Mesenchymal stem cell (in vitro differentiated cells and primary cell): ENCODE data around the gene WNT10A.

Experiments used
- DNase-seq: peaks from one replicate; pipeline ENCODE4 v3.0.0-alpha.2; 2013
- H2AFZ ChIP-seq: one replicate; pipeline ENCODE4 v1.6.1; 2013; ENCODE audit warnings: low read depth, mild to moderate bottlenecking, control low read depth, inconsistent platforms, low read length, moderate library complexity
- H2AK5ac ChIP-seq: 2 replicates; pipeline ENCODE4 v1.6.1; 2013; ENCODE audit warnings: low read length, moderate library complexity, mild to moderate bottlenecking, inconsistent platforms; ENCODE audit not compliant: severe bottlenecking
- H2BK120ac ChIP-seq: one replicate; pipeline ENCODE4 v1.6.1; 2013; ENCODE audit warnings: low read depth, mild to moderate bottlenecking, inconsistent platforms, low read length, moderate library complexity
- H2BK12ac ChIP-seq, 2 experiments: one replicate each; pipeline ENCODE4 v1.6.1; 2013; ENCODE audit warnings: inconsistent platforms in 2 of 2, low read length in 2 of 2, mild to moderate bottlenecking in 2 of 2, moderate library complexity in 2 of 2, control low read depth in 1 of 2
- H2BK15ac ChIP-seq: one replicate; pipeline ENCODE4 v1.6.1; 2013; ENCODE audit warnings: mild to moderate bottlenecking, low read depth, inconsistent platforms; ENCODE audit not compliant: poor library complexity, severe bottlenecking
- H2BK5ac ChIP-seq: 2 replicates; pipeline ENCODE4 v1.6.1; 2013; ENCODE audit warnings: low read depth, mild to moderate bottlenecking, low read length, control low read depth, inconsistent platforms; ENCODE audit not compliant: poor library complexity, severe bottlenecking
- H3K14ac ChIP-seq, 2 experiments: one replicate each; pipeline ENCODE4 v1.6.1; 2013; ENCODE audit warnings: inconsistent platforms in 2 of 2, low read length in 2 of 2, control low read depth in 1 of 2, mild to moderate bottlenecking in 1 of 2, moderate library complexity in 1 of 2
- H3K18ac ChIP-seq, 2 experiments: one replicate each; pipeline ENCODE4 v1.6.1; 2013; ENCODE audit warnings: inconsistent platforms in 2 of 2, low read length in 2 of 2, control low read depth in 1 of 2, low read depth in 1 of 2, mild to moderate bottlenecking in 1 of 2
- H3K23ac ChIP-seq, 2 experiments: one replicate each; pipeline ENCODE4 v1.6.1; 2013; ENCODE audit warnings: inconsistent platforms in 2 of 2, low read length in 2 of 2, mild to moderate bottlenecking in 2 of 2, moderate library complexity in 2 of 2, control low read depth in 1 of 2
- H3K27ac ChIP-seq: 2 replicates; pipeline ENCODE4 v1.5.1; 2013; ENCODE audit warnings: mild to moderate bottlenecking, moderate library complexity, low read length, control low read depth, inconsistent platforms; ENCODE audit not compliant: poor library complexity, severe bottlenecking
- H3K27me3 ChIP-seq, 2 experiments: 2 replicates each; pipeline versions ENCODE4 v1.6.1 to v1.7.0; 2013; ENCODE audit warnings: low read length in 2 of 2, mild to moderate bottlenecking in 2 of 2, moderate library complexity in 2 of 2, control low read depth in 1 of 2, inconsistent platforms in 1 of 2; ENCODE audit not compliant: control insufficient read depth in 1 of 2, insufficient read depth in 1 of 2
- H3K36me3 ChIP-seq, 2 experiments: 2 replicates each; pipeline versions ENCODE4 v1.6.1 to v1.7.0; 2013; ENCODE audit warnings: low read length in 2 of 2, control low read depth in 1 of 2, inconsistent platforms in 1 of 2, low read depth in 1 of 2, mild to moderate bottlenecking in 1 of 2; ENCODE audit not compliant: insufficient read depth in 2 of 2, control insufficient read depth in 1 of 2
- H3K4ac ChIP-seq, 2 experiments: one replicate each; pipeline ENCODE4 v1.6.1; 2013; ENCODE audit warnings: inconsistent platforms in 2 of 2, low read length in 2 of 2, mild to moderate bottlenecking in 2 of 2, moderate library complexity in 2 of 2, control low read depth in 1 of 2, low read depth in 1 of 2
- H3K4me1 ChIP-seq: 2 replicates; pipeline ENCODE4 v1.6.1; 2013; ENCODE audit warnings: low read depth, low read length, control low read depth; ENCODE audit not compliant: control insufficient read depth, insufficient read depth
- H3K4me2 ChIP-seq: 2 replicates; pipeline ENCODE4 v1.6.1; 2013; ENCODE audit warnings: low read length, mild to moderate bottlenecking, inconsistent platforms; ENCODE audit not compliant: poor library complexity, severe bottlenecking
- H3K4me3 ChIP-seq, 2 experiments: 2 replicates each; pipeline versions ENCODE4 v1.5.1 to v1.7.0; 2013; ENCODE audit warnings: low read length in 2 of 2, mild to moderate bottlenecking in 2 of 2, control low read depth in 1 of 2, low read depth in 1 of 2; ENCODE audit not compliant: insufficient read depth in 1 of 2
- H3K79me1 ChIP-seq: replicated peaks from 2 replicates; pipeline ENCODE4 v1.6.1; 2013; ENCODE audit warnings: mild to moderate bottlenecking, control low read depth, low read length, inconsistent platforms; ENCODE audit not compliant: poor library complexity, severe bottlenecking
- H3K9ac ChIP-seq: 2 replicates; pipeline ENCODE4 v1.7.0; 2013; ENCODE audit warnings: mild to moderate bottlenecking, low read length, moderate library complexity
- H3K9me3 ChIP-seq: 2 replicates; pipeline ENCODE4 v1.7.0; 2013; ENCODE audit warnings: mild to moderate bottlenecking, low read length; ENCODE audit not compliant: control insufficient read depth
- H4K8ac ChIP-seq: one replicate; pipeline ENCODE4 v1.6.1; 2013; ENCODE audit warnings: inconsistent platforms, mild to moderate bottlenecking, low read length, moderate library complexity
- H4K91ac ChIP-seq: one replicate; pipeline ENCODE4 v1.6.1; 2013; ENCODE audit warnings: mild to moderate bottlenecking, low read length, inconsistent platforms
- WGBS: methylation state at CpG from one replicate; pipeline ENCODE4 v1.1.7; 2013; ENCODE audit warnings: mixed read lengths; 5-methylcytosine and 5-hydroxymethylcytosine counted together

Gene WNT10A

GRCh38 chr2:218883491-218884490, 3.1 kb downstream of the WNT10A start:
- no peaks in the 10 kb centered on the region for H3K9me3 ChIP-seq
- H3K4me2 ChIP-seq: peak overlapping the region; percentile 61
- H2BK15ac ChIP-seq: no peak overlapping the region
- H3K23ac ChIP-seq: no peak overlapping the region
- DNase-seq: no peak
- no peak overlapping the region for H2AFZ ChIP-seq
- peaks cover 10% of the 10 kb centered on the region for H3K4me1 ChIP-seq
- peak overlapping the region in 1 of 2 experiments; percentile 22 for H3K4me3 ChIP-seq
- H2BK120ac ChIP-seq: no peak overlapping the region
- WGBS: 4% methylated on average over 65 of the region's 89 CpGs
- no peak overlapping the region for H2BK12ac ChIP-seq
- no peak overlapping the region for H3K27ac ChIP-seq
- no peak overlapping the region for H2BK5ac ChIP-seq
- no peak overlapping the region for H2AK5ac ChIP-seq
- no peak overlapping the region for H3K9ac ChIP-seq
- H3K18ac ChIP-seq: no peak overlapping the region
- no peak overlapping the region for H4K91ac ChIP-seq
- H3K79me1 ChIP-seq: no peaks in the 10 kb centered on the region
- peaks cover 86 to 88% of the 10 kb centered on the region in 2 experiments for H3K27me3 ChIP-seq
- H3K14ac ChIP-seq: no peak overlapping the region
- no peak overlapping the region for H3K4ac ChIP-seq
- H3K36me3 ChIP-seq: no peaks in the 10 kb centered on the region
- H4K8ac ChIP-seq: no peak overlapping the region

- Histone ChIP-seq H2AFZ (no peak overlapping the region), H3K27ac (no peak overlapping the region), H3K9me3 (no peaks in the 10 kb centered on the region)
Observed at GRCh38 chr2:218884519-218884918, 3.9 kb downstream of the WNT10A start.

GRCh38 chr2:218885981-218886947, 5.6 kb downstream of the WNT10A start:
- Histone ChIP-seq H3K18ac (no peak overlapping the region), H3K9ac (no peak overlapping the region), H2BK120ac (no peak overlapping the region), H2AK5ac (no peak overlapping the region), H3K14ac (no peak overlapping the region), H3K79me1 (no peaks in the 10 kb centered on the region), H2AFZ (no peak overlapping the region), H3K23ac (no peak overlapping the region), H3K4ac (no peak overlapping the region), H3K27me3 (peaks cover 84 to 85% of the 10 kb centered on the region in 2 experiments), H3K4me2 (no peak overlapping the region), H4K91ac (no peak overlapping the region), H3K4me3 (no peak overlapping the region), H2BK15ac (no peak overlapping the region), H3K9me3 (no peaks in the 10 kb centered on the region), H2BK5ac (no peak overlapping the region), H3K27ac (no peak overlapping the region), H3K4me1 (no peaks in the 10 kb centered on the region), H4K8ac (no peak overlapping the region), H2BK12ac (no peak overlapping the region), H3K36me3 (no peaks in the 10 kb centered on the region)
- 33% methylated on average over 9 of the region's 12 CpGs for WGBS
- no peak for DNase-seq

More at GRCh38 chr2:218884519-218884918, 3.9 kb downstream of the WNT10A start:
- no peak overlapping the region for H3K4me2 ChIP-seq
- H3K23ac ChIP-seq: no peak overlapping the region
- H3K14ac ChIP-seq: no peak overlapping the region
- H2BK12ac ChIP-seq: no peak overlapping the region
- peaks cover 80 to 85% of the 10 kb centered on the region in 2 experiments for H3K27me3 ChIP-seq
- no peak overlapping the region for H4K91ac ChIP-seq
- H3K18ac ChIP-seq: no peak overlapping the region
- H3K4ac ChIP-seq: no peak overlapping the region
- H2BK15ac ChIP-seq: no peak overlapping the region
- no peak overlapping the region for H2BK5ac ChIP-seq
- 40% methylated on average over 1 of the region's 2 CpGs for WGBS
- no peaks in the 10 kb centered on the region for H3K36me3 ChIP-seq
- no peaks in the 10 kb centered on the region for H3K79me1 ChIP-seq
- H3K9ac ChIP-seq: no peak overlapping the region
- no peak overlapping the region for H4K8ac ChIP-seq
- H3K4me3 ChIP-seq: no peak overlapping the region
- peaks cover 10% of the 10 kb centered on the region for H3K4me1 ChIP-seq
- H2AK5ac ChIP-seq: no peak overlapping the region
- H2BK120ac ChIP-seq: no peak overlapping the region
- DNase-seq: no peak
